ENCODE measurements around the gene JMJD7. TPM values are rescaled to one million over a fixed set of nuclear protein-coding genes. Genes with fewer than 3 reads are reported as not detected.

The JMJD7 gene
- total RNA-seq, 1 donor from 2014 or later: 13.8 TPM

GRCh38 chr15:41856716-41857115 is 28.8 kb downstream of the JMJD7 start:
- Mint-ChIP-seq H3K27ac (ENCODE audit: unreplicated experiment) (no peak overlapping the region), H3K27me3 (ENCODE audit: unreplicated experiment) (peaks cover 12% of the 10 kb centered on the region), H3K4me1 (ENCODE audit: unreplicated experiment) (no peaks in the 10 kb centered on the region), H3K9me3 (ENCODE audit: unreplicated experiment) (no peaks in the 10 kb centered on the region), H3K36me3 (ENCODE audit: low read depth, unreplicated experiment) (peaks cover 3% of the 10 kb centered on the region), H3K4me3 (ENCODE audit: unreplicated experiment) (no peak overlapping the region)
- no peak for DNase-seq (ENCODE audit: low spot score)
- TF ChIP-seq, protein P1, sequence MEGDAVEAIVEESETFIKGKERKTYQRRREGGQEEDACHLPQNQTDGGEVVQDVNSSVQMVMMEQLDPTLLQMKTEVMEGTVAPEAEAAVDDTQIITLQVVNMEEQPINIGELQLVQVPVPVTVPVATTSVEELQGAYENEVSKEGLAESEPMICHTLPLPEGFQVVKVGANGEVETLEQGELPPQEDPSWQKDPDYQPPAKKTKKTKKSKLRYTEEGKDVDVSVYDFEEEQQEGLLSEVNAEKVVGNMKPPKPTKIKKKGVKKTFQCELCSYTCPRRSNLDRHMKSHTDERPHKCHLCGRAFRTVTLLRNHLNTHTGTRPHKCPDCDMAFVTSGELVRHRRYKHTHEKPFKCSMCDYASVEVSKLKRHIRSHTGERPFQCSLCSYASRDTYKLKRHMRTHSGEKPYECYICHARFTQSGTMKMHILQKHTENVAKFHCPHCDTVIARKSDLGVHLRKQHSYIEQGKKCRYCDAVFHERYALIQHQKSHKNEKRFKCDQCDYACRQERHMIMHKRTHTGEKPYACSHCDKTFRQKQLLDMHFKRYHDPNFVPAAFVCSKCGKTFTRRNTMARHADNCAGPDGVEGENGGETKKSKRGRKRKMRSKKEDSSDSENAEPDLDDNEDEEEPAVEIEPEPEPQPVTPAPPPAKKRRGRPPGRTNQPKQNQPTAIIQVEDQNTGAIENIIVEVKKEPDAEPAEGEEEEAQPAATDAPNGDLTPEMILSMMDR (IDR thresholded peaks at IDR 0.05; ENCODE audit: unreplicated experiment): no peak

- Mint-ChIP-seq H3K36me3 (ENCODE audit: low read depth, unreplicated experiment) (peaks cover 3% of the 10 kb centered on the region), H3K9me3 (ENCODE audit: unreplicated experiment) (no peaks in the 10 kb centered on the region), H3K4me3 (ENCODE audit: unreplicated experiment) (no peak overlapping the region), H3K27me3 (ENCODE audit: unreplicated experiment) (peaks cover 12% of the 10 kb centered on the region), H3K4me1 (ENCODE audit: unreplicated experiment) (no peaks in the 10 kb centered on the region), H3K27ac (ENCODE audit: unreplicated experiment) (no peak overlapping the region)
- DNase-seq (ENCODE audit: low spot score): no peak
- TF ChIP-seq, protein P1 (IDR thresholded peaks at IDR 0.05; ENCODE audit: unreplicated experiment): no peak
Measured at GRCh38 chr15:41857316-41857715, 29.4 kb downstream of the JMJD7 start.

DNA sequence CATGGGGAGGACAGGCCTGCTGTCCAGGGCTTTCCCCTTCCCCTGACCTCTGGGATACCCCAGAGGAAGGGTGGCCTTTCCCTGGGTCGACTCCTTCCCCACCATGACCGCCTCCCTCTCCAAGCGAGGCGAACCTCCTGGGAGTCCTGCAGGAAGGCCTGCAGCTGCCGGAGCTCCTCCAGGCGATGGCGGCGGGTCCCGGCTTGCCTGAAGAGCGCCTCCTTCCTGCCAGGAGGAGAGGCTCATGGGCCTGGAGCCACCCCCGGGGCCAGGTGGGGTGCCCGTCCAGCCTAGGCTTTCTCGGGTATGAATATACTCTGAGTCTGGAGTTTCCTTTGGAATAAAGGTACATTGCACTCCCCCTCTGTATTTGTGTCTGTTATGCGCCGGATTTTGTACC is 30.9 kb downstream of the JMJD7 start:
- Mint-ChIP-seq H3K4me3 (ENCODE audit: unreplicated experiment) (no peak overlapping the region), H3K4me1 (ENCODE audit: unreplicated experiment) (no peaks in the 10 kb centered on the region), H3K36me3 (ENCODE audit: low read depth, unreplicated experiment) (peaks cover 8% of the 10 kb centered on the region), H3K27me3 (ENCODE audit: unreplicated experiment) (peaks cover 12% of the 10 kb centered on the region), H3K27ac (ENCODE audit: unreplicated experiment) (no peak overlapping the region), H3K9me3 (ENCODE audit: unreplicated experiment) (no peaks in the 10 kb centered on the region)
- DNase-seq (ENCODE audit: low spot score): no peak
- TF ChIP-seq, protein P1 (IDR thresholded peaks at IDR 0.05; ENCODE audit: unreplicated experiment): no peak

DNA sequence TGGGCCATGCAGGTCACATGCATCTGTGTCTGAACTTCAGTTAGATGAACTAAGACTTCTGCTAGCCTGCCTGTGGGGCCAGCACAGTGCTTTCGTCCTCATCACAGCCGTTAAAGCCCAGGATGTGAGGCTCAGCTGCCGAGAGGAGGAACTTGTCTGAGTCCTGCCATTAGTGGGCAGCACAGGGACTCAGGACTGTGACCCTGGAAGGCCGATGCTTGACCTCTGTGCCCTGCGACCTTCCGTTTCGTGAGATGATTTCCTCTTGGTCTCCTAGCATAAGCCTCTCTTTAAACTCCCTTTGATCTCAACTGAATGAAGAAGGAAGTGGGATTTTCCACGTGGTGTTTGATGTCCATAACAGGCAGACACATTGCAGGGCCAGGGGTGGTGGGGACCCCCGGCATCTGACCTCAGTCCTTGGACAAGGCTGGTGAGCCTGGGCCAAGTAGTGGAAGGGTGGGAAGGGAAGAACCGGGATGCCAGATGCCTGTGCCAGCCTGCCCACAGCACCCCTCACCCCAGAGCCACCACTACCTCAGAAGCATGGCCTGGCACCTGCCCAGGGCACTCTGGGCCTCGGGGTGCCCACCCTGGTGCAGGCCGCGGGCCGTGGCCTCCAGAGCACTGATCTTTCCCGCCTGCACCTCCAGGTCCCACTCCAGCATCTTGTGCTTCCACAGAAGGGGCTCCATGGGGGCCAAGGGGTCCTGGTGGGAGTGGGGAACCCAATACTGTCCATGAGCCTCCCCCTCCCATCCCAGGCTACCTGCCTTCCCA is 32.3 kb downstream of the JMJD7 start:
- Mint-ChIP-seq H3K27me3 (ENCODE audit: unreplicated experiment) (peaks cover 12% of the 10 kb centered on the region), H3K4me3 (ENCODE audit: unreplicated experiment) (no peak overlapping the region), H3K4me1 (ENCODE audit: unreplicated experiment) (no peaks in the 10 kb centered on the region), H3K9me3 (ENCODE audit: unreplicated experiment) (no peaks in the 10 kb centered on the region), H3K36me3 (ENCODE audit: low read depth, unreplicated experiment) (peaks cover 8% of the 10 kb centered on the region), H3K27ac (ENCODE audit: unreplicated experiment) (no peak overlapping the region)
- TF ChIP-seq, protein P1 (IDR thresholded peaks at IDR 0.05; ENCODE audit: unreplicated experiment): no peak
- no peak for DNase-seq (ENCODE audit: low spot score)

GRCh38 chr15:41861736-41862356 is 34.0 kb downstream of the JMJD7 start:
- Mint-ChIP-seq H3K4me1 (ENCODE audit: unreplicated experiment) (no peaks in the 10 kb centered on the region), H3K36me3 (ENCODE audit: low read depth, unreplicated experiment) (peaks cover 4% of the 10 kb centered on the region), H3K27me3 (ENCODE audit: unreplicated experiment) (peaks cover 12% of the 10 kb centered on the region), H3K4me3 (ENCODE audit: unreplicated experiment) (no peak overlapping the region), H3K9me3 (ENCODE audit: unreplicated experiment) (no peaks in the 10 kb centered on the region), H3K27ac (ENCODE audit: unreplicated experiment) (no peak overlapping the region)
- TF ChIP-seq, protein P1 (IDR thresholded peaks at IDR 0.05; ENCODE audit: unreplicated experiment): no peak
- no peak for DNase-seq (ENCODE audit: low spot score)

Data from endothelial cell (in vitro differentiated cells).